Thoracic aorta (tissue), 2 donors: Measurements from ENCODE around the gene MEOX1. TPM values are rescaled to one million over a fixed set of nuclear protein-coding genes. Genes with fewer than 3 reads are reported as not detected.

Experiments used
- ATAC-seq: fragments of 150-250 bp; one replicate; pipeline ENCODE4 v1.8.0; 2017; ENCODE audit warnings: low read depth; ENCODE audit not compliant: insufficient number of reproducible peaks, low FRiP score
- DNase-seq: peaks from one replicate; pipeline ENCODE4 v3.0.0-alpha.2; 2020; ENCODE audit warnings: low spot score
- H3K27ac ChIP-seq, 2 donors: fragments of 200-600 bp; sonication (generic); 1 replicate in 1 of 2; 2 replicates in 1 of 2; pipeline ENCODE4 v1.5.1; 2016; ENCODE audit warnings: mild to moderate bottlenecking in 2 of 2, moderate library complexity in 2 of 2
- H3K27me3 ChIP-seq: fragments of 200-600 bp; sonication (generic); replicated peaks from 2 replicates; pipeline ENCODE4 v1.6.0; 2016; ENCODE audit warnings: mild to moderate bottlenecking; ENCODE audit not compliant: insufficient read depth
- H3K36me3 ChIP-seq: fragments of 200-600 bp; sonication (generic); one replicate; pipeline ENCODE4 v1.5.1; 2016
- H3K4me1 ChIP-seq, 2 donors: fragments of 200-600 bp; sonication (generic); 1 replicate in 1 of 2; 2 replicates in 1 of 2; pipeline versions ENCODE4 v1.5.1 to v1.6.0; 2016; ENCODE audit warnings: low read depth in 2 of 2, mild to moderate bottlenecking in 1 of 2; ENCODE audit not compliant: control insufficient read depth in 1 of 2
- H3K4me3 ChIP-seq: fragments of 200-600 bp; sonication (generic); 2 replicates; pipeline ENCODE4 v1.5.1; 2016; ENCODE audit warnings: mild to moderate bottlenecking
- H3K9me3 ChIP-seq: fragments of 200-600 bp; sonication (generic); 2 replicates; pipeline ENCODE4 v1.5.1; 2016
- CTCF ChIP-seq: fragments of 200-600 bp; sonication (generic); IDR thresholded peaks from one replicate; pipeline ENCODE4 v1.5.1; 2019; ENCODE audit warnings: antibody characterized with exemption
- total RNA-seq, 2 donors: library from RNA; depleted of rRNA; stranded (reverse); fragments of >200 nt; gene quantifications; one replicate each; pipeline versions ENCODE4 v1.1.0 to v1.2.3, GENCODE V29; 2016

The MEOX1 gene
- total RNA-seq, 2 donors from 2014 or later: 3.0 to 5.4 TPM

GRCh38 chr17:43648916-43649315, 12.8 kb downstream of the MEOX1 start:
- ATAC-seq: no peak
- Histone ChIP-seq H3K9me3 (no peaks in the 10 kb centered on the region), H3K27me3 (no peaks in the 10 kb centered on the region), H3K4me1 (peaks cover 0 to 12% of the 10 kb centered on the region in 2 donors), H3K4me3 (no peak overlapping the region), H3K36me3 (no peaks in the 10 kb centered on the region), H3K27ac (no peak overlapping the region)
- TF ChIP-seq CTCF: no peak
- DNase-seq: no peak

GRCh38 chr17:43645765-43646481, 15.8 kb downstream of the MEOX1 start:
- TF ChIP-seq CTCF: no peak
- Histone ChIP-seq H3K4me3 (peak overlapping the region; percentile 86), H3K27ac (peak overlapping the region; percentile 24 to 55)

GRCh38 chr17:43645450-43645764, 16.3 kb downstream of the MEOX1 start:
- Histone ChIP-seq H3K36me3 (no peaks in the 10 kb centered on the region), H3K27me3 (no peaks in the 10 kb centered on the region), H3K9me3 (no peaks in the 10 kb centered on the region), H3K4me1 (peaks cover 0 to 12% of the 10 kb centered on the region in 2 donors), H3K4me3 (peak overlapping the region; percentile 86), H3K27ac (peak overlapping the region; percentile 24 to 55)
- ATAC-seq (no peak), DNase-seq (no peak)
- no peak for TF ChIP-seq CTCF

More at GRCh38 chr17:43645765-43646481, 15.8 kb downstream of the MEOX1 start:
- H3K27me3 ChIP-seq: no peaks in the 10 kb centered on the region
- DNase-seq: peak; percentile 23
- no peaks in the 10 kb centered on the region for H3K9me3 ChIP-seq
- ATAC-seq: peak; percentile 10
- peaks cover 0 to 12% of the 10 kb centered on the region in 2 donors for H3K4me1 ChIP-seq
- no peaks in the 10 kb centered on the region for H3K36me3 ChIP-seq

GRCh38 chr17:43644081-43644480, 17.6 kb downstream of the MEOX1 start:
- Histone ChIP-seq H3K4me3 (no peak overlapping the region), H3K27ac (no peak overlapping the region), H3K36me3 (no peaks in the 10 kb centered on the region), H3K27me3 (no peaks in the 10 kb centered on the region), H3K9me3 (no peaks in the 10 kb centered on the region), H3K4me1 (peaks cover 0 to 12% of the 10 kb centered on the region in 2 donors)
- ATAC-seq (no peak), DNase-seq (no peak)
- TF ChIP-seq CTCF: no peak

- Histone ChIP-seq H3K27me3 (no peaks in the 10 kb centered on the region), H3K4me1 (peaks cover 0 to 9% of the 10 kb centered on the region in 2 donors), H3K9me3 (no peaks in the 10 kb centered on the region), H3K27ac (no peak overlapping the region), H3K36me3 (no peaks in the 10 kb centered on the region), H3K4me3 (no peak overlapping the region)
- ATAC-seq (no peak), DNase-seq (no peak)
- TF ChIP-seq CTCF: no peak
Measured at GRCh38 chr17:43641416-43641815, 20.3 kb downstream of the MEOX1 start.
